Measurements from ENCODE around the gene PCGF1.

- TF ChIP-seq POLR2A (IDR thresholded peaks at IDR 0.05; ENCODE audit: low read length), result no peak
- no peak for TF ChIP-seq GATA1 (IDR thresholded peaks at IDR 0.05; ENCODE audit: low read depth, low read length)
These were observed 24.2 kb upstream of the PCGF1 start for GRCh38 chr2:74531666-74532065.

Measured in erythroblast (primary cell).